ENCODE measurements around the gene AP3B1.
A peak's percentile ranks its signal among the peaks of the same experiment; 100 is the strongest.
"Not testable (repeated sequence)": the region's sequence is repeated elsewhere in the genome, so short reads cannot be mapped to it uniquely, and the experiment has no call there.

The AP3B1 gene

DNA sequence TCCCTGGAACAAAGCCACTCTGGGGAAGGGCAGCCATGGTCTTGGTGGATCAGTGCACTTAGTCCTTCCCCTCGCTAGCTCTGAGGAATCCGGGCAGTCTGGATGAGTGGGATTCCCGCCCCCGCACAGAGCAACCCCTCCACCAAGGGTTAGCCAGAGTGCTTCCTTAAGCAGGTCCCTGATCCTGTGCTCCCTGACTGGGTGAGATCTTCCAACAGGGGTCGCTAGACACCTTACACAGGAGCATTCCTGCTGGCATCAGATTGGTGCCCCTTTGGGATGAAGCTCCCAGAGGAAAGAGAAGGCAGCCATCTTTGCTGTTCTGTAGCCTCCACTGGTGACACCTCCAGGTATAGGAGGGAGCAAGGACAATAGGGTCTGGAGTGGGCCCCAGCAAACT is 228.8 kb downstream of the AP3B1 start:
- no peak for DNase-seq

DNA sequence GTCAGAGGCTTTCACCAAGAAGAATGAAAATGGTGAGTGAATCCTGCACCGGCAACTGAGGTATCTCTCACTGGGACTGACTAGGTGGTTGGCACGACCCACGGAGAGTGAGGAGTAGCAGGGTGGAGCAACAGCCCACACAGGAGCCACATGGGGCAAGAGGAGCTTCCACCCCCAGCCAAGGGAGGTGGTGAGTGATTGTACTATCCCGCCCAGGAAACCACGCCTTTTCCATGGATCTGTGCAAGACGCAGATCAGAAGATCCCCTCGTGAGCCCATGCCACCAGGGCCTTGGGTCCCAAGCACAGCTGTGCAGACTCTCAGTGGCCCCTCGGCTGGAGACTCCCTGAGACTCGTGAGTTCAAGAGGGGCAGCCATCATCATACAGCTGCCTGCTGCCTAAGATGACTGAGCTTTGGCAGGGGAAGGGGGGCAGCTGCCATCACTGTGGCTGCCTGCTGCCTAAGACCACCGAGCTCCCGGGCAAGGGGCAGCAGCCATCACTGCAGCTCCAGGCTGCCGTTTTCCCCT is 229.5 kb downstream of the AP3B1 start:
- DNase-seq = peak in 1 of 2 donors; percentile 2

DNA sequence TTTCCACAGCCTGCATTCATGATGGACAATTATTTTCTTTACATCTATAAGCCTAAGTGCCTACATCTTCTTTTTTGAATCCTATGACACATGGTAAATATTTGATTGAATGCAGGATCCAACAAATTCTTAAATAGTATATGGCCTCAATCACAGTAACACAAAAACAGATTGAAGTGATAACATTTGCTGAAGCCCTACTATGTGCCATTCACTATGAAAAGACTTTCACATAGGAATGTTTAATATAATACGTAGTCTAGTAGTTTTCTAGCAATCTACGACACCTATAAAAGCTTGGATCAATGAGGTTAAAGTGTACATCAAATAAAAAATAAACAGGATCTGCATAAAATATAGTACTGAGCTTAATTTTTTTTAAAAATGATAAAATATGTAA is 231.0 kb downstream of the AP3B1 start:
- DNase-seq = no peak

DNA sequence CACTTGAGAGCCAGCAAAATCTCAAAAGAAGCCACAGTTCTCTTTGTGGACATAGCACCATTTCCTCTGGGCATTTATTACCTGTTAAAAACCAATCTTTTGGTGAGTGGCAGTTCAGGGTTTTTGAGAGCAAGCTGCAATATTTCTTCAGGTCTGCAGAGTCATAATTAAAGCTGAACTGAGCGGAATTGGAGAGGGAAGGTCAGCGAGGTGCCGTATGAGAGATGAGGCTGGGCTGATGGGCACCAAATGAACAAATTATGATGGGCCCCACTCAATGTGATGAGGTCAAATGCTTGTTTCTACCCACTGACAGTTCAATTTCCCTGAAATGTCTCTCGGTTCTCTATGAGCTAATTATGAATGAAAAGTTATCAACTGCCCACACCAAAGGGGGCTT is 231.9 kb downstream of the AP3B1 start:
- no peak for DNase-seq

DNA sequence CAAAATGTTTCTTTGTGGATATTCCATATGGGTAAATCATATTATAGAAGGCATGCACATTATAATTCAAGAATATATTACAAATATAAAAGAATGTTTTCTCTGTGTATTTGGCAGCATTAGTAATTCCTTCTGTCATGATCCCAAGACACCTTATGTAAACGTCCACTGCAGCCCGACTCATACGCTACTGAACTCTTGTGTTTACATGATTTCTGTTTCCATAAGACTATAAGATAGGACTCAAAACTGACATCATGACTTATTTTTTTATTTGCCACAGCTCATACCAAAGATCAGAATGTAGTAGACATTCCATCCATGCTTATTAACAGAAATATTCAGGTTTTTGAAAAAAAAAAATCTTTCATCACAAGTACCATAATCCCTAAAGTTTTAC is 234.1 kb downstream of the AP3B1 start:
- DNase-seq = no peak

DNA sequence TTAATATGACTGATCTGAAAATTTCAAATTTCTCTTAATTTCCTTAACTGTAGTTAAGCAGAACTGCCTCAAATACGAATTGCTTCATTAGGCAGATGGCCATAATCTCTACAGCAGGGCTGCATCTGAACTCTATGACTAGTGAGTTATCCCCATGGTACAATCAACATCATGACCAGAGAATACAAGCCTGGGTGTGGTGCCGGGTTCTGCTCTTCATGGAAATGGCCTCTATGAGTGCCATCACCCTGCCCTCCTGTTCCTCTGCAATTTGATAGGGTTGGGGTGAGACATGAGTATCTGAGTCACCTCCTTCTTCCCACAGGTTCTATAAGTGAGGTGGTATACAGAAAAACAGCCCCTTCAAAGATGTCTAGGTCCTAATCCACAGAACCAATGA is 235.9 kb downstream of the AP3B1 start:
- DNase-seq = no peak

DNA sequence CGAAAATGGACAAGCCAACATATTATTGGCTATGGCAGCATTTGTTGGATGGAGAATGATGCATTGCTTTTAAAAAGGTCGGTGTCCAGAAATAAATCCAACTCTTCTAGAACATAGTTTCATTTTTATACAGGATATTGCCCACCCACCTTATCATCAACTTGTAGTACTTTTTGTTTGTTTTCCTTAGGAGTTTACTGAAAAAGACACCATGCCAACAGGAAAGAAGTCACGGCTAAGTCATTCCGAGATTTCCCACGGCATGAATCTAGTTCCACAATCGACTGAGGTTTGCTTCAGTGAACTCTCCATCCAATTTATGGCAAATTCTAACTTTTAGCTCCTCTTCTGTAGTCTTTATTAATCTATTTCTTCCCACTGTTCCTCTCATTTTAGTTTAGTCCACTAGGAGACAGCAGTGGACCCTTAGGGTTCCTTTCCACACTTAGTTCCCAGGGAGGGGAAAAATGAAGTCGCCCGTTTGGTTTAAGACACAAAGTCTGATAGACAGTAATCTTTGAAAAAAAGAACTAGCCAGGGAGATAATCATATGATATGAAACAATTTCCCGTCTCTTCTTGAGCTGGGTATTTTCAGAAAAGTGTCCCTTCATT is 237.5 kb downstream of the AP3B1 start:
- no peak for DNase-seq

DNA sequence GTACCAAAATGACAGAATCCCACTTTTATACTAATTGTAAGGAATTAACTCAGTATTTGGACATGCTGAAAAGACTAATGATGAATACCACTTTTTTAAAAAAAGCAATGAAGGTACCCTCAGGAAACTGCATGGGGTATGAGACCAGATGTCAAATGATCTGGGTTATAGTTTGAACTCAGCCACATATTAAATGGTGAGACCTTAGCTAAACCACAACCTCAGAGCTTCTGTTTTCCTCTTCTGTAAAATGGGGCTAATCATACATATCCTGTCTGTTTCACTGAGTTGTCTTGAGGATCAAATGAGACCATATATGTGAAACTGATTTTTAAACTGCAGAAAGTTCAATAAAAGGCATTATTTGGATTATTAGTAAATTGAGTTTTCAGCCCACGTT is 238.4 kb downstream of the AP3B1 start:
- no peak for DNase-seq

DNA sequence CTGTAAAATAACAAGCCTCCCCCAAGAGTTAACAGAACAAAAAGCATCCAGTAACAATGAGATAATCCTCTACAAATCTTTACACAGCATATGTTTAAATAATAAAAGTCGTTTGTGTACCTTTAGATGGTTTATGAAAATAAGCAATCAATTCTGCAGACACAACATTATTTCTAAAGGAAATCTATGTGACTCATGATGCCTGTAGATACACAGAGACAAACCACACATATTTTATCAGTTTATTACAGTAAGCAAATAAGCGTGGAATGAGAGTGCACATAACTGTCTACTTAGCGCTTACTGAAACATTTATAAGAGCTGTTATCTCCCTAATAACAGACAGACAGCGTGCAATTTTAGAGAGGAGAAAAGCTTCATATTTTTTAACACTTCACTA is 243.6 kb downstream of the AP3B1 start:
- no peak for DNase-seq

DNA sequence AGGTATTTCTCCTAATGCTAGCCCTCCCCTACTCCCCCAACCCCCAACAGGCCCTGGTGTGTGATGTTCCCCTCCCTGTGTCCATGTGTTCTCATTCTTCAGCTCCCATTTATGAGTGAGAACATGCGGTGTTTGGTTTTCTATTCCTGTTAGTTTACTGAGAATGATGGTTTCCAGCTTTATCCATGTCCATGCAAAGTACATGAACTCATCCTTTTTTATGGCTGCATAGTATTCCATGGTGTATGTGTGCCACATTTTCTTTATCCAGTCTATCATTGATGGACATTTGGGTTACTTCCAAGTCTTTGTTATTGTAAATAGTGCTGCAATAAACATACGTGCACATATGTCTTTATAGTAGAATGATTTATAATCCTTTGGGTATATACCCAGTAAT is 247.7 kb downstream of the AP3B1 start:
- not testable (repeated sequence) for DNase-seq

DNA sequence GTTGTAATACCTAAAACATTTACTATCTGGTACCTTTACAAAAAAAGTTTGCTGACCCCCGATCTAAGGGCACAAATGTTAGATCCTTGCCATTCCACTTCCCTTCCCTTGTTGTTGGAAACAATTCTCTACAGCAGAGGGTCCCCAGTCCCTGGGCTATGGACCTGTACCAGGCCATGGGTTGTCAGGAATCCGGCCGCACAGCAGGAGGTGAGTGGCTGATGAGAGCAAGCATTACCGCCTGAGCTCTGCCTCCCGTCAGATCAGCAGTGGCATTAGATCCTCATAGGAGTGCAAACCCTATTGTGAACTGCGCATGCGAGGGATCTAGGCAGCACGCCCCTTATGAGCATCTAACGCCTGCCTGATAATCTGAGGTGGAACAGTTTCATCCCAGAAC is 248.5 kb downstream of the AP3B1 start:
- no peak for DNase-seq

DNA sequence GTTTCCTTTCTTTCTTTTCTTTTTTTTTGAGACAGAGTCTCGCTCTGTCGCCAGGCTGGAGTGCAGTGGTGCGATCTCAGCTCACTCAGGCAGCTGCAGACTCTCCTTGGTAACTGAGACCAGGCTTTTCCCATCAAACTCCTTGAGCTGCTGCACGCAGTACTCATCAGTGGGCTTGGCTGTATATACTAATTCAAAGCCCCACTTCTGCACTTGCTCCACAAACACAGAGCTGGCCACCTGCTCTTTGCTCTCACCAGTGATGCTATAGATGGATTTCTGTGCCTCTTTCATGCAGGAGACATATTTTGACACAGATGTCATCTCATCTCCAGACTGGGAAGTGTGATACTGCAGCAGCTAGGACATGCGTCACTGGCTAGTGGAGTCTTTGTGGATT is 252.7 kb downstream of the AP3B1 start:
- DNase-seq = no peak

DNA sequence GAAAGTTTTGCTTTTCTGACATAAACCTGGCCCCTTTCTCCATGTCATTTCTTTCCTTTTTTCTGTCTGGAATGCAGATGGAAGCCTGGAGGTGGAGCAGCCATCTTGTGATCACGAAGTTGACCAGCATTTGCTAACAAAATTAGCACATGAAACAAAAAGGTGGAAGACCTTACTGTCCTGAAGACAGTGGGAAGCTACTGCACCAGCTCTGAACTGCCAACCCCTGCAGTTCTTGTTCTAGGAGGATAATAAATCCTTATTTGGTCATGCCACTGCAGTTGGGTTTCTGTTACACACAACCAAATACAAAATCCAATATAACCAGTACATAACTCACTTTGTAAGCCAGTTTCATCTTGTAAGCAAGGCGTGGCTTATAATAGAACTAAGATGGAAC is 269.0 kb downstream of the AP3B1 start:
- no peak for DNase-seq

DNA sequence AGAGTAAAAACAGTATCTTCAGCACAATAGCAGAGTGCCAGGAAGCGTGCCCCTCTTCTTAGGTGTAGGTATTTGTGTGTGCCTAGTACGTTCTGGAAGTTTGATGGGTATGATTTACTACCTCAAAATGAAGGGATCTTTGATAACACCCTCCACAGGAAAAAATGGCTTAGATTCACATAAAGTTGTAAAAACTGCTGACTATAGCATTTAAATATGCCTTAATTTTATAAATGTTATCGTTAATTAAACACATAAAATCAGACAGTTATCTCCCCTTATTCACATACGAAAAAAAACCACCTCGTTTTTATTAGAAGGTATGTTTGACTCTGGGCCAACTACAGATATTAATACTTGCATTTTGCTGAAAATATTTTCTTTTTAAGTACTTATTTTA is 274.8 kb downstream of the AP3B1 start:
- DNase-seq = no peak

DNA sequence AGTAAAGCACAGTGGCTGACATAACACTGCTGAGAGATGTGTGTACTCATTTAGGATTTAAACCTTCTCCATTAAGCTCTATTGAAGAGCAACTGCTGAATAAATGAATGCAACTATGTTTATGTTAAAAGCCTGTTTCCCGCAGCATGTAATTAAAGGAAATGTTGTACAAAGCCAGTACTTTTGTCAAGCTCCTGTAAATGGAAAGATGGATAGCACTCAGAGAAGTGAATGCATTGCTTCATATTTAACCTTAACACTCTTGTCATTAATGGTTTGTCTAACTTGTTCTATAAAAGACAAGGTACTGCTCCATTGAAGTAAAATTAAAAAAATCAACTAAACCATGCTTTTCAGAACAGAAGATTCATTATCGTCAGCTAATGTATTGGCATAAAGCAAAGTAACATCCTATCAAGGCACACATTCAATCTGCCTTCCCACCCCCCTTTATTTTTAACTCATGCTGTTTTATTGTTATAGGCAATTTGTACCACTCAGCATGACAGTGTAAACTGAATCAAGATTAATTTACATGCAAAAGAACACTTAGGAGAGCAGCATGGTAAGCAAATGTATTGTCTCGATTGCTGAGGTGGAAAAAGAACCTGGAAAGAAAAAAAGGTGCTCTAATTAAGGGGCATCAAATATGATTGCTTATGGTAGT is 277.5 kb downstream of the AP3B1 start:
- DNase-seq = no peak

DNA sequence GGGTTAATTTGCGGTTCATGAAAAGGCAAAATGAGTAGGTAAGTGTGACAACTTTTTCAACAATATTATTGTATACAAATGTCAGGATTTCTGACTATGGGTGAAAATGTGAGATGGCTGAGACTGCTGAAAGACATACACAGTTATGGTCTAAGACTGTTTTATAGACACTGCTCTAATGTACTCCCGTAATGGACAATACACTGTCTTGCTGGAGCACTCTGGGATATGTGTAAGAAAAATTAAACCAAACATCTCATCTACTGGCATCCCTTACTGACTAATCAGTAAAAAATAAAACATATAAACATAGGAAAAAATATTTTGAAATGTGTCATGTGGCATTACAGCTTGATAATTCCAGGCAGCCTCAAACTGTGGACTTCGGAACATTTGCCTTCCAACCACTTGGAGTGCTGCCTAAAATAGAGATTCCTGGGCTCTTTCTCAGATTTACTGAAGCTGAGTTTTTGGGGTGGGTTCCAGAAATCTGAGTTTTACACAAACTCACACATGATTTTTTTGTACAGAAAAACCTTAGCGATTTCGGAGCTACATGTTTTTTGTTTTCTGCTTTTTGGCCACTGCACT is 284.5 kb downstream of the AP3B1 start:
- DNase-seq = no peak

DNA sequence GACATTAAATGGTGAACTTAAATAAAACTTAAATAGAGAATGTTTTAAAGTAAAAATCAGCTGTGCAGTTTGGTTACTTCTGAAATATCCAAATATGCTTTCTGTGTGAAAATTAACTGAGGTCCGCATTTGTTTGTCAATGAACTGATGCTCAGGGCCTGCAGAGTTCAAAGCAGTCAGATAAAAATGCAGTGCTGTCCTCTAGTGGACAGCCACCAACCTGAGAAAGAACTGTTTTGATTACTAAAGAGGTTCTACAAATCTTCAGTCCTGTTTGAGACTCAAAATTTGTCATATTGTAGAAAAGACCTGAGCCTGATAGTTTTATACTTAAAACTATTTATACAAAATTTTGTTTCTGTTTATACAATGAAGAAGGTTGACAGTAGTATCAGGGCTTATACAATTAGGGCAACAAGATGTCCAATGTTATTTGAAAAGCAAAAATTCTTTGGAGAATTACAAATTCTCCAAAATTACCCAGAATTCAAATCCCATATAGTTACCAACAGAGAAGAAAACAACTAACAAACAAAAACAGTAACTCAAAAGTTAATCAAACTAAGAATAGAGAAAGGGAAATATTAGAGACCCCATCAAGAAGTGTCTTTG is 286.0 kb downstream of the AP3B1 start:
- DNase-seq = peak; percentile 45 to 56

DNA sequence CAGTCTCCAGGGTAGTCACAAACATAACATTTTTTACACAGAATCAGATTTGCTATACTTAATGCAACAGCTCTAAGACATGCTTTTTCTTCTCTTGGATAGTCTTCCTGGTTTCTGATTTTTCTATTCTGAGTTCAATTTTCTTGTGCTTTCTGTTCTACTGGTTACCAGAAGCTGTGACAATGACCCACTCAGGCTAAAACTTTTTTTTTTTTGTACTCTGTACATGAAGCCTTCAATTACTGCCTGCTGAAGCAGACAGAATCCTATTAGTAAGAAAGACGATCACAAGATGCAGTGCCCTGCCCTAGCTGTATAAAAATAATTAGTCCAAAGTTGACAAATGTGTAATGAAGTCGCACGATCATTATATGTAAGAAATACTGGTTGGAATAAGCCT is 287.3 kb downstream of the AP3B1 start:
- no peak for DNase-seq

DNA sequence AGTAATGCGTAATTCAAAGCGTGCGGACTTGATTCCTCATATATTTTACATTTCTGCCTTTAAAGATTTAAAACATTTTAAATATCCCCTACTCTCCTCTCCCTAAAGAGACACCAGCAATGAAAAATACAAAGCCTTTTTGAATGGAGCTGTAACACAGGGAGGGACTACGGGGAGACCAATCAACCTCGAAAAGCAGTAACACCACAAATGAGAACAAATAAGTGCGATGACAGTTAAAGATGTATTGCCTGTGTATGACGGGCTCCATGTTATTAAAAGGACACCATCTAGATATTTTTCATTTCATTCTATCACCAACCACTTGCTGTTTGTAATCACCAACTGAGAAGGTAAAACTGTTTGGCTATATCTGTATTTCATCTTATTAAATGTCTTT is 288.0 kb downstream of the AP3B1 start:
- DNase-seq = no peak

DNA sequence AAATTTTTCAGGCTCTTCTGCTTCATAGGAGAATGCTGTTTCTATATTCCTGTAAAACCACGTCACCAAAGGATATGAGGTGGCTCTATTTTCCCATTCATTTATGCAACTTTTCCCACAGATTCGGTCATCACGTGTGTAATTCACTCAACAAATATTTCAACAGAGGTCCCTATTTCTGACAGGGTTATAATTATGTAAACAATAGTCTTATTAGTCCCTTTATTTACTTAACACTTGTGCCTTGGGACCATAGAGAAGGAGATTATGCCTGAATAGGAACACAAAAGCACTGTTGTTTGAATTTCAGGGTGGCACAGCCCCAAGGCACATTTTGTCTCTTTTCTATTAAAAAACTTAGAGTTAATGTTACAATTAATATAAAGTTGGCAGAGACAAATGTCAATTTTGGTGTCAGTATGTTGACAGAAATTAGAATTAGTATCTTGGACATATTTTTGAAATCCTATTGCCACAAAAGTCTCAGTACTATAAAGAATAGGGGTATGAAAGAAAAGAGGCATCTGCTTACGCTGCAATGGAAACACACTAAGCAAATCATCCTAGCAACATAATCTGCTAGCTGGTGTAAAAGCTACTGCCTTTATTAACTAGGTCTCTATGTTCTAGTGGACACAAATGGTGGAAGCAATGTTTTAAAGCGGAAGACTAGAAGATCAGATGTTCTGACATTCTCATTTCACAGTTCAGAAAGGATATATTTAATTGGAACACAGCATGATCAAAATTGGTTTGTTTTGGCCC is 289.3 kb downstream of the AP3B1 start:
- no peak for DNase-seq

DNA sequence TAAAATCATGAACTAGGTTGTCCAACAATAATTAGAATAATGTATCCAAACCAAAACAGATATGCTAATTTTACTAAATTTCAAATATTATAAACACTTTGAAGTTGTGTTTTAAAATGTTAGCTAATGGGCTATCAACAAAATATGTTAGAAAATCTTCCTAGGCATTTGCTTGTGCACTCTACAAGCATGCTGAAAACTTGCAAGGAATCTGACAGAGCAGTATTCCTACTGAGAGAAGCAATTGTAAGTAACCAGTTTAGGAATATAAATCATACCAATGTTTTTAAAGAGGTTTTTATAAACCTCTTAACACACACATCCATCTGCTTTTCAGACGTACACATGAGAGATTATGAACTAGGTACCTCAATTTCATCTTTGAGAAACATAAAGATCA is 289.9 kb downstream of the AP3B1 start:
- no peak for DNase-seq

DNA sequence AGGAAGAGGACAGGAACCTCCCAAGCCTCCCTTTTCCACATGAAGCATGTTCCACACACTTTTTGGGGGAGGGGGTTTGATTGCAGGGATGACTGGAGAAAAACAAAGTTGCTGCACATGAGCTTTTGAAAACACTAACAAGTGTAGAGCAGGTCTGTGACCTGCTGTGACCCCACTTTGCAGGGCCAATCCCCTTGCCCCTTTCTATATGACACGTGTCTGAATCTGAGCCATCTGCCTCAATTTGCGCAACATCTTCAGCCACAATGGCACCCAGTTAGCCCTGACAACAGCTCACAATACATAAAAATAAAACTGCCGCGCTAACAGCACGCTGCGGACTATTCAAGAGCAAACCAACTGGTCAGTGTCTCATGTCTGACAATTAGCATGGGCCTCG is 290.6 kb downstream of the AP3B1 start:
- DNase-seq = no peak

DNA sequence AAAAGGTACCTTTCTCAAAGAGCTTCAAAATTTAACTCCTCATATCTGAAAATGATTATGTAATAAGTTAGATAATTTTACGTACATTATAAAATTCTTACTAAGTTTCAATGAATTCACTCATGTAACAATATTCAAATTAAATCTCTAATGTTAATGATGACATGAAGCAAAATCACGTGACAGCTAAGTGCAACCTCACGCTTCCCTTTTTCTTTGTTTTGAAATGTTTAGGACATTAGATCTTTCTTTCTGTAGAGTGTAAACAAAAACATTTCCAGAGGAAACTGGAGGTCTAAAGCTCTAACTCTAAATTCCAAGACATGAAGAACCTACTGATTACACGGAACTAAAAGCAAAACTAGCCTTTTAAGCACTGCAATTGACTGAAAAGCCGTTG is 291.0 kb downstream of the AP3B1 start:
- peak; percentile 36 to 51 for DNase-seq
